HG03025 (cell line): ENCODE results near the gene PREP.
"Not testable (repeated sequence)": the region's sequence is repeated elsewhere in the genome, so short reads cannot be mapped to it uniquely, and the experiment has no call there.

ENCODE experiments used
- ATAC-seq: cut with Tn5 transposase; IDR thresholded peaks from one replicate; pipeline ENCODE4 v1.9.1; 2021; ENCODE audit warnings: mild to moderate bottlenecking, moderate library complexity; ENCODE audit not compliant: unreplicated experiment, low FRiP score

The PREP gene

DNA sequence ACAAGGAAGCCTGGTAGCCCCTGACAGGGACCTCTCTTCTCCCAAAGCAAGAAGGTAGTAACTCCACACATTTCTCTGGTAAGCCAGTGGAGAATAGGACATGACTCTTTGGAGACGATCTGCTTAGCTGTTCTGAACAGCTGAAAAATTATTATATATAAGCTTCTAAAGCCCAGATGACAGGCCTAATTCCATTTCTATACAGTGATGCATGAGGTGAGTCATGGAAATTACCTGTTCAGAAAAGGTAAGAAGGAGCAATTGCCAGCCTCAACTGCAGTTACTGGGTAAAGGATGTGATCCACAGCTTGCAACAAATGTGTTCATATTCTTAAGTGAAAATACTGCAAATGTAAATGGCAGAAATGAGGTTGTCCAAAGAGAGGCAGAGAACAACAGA lies 54.0 kb downstream of the PREP start:
- ATAC-seq: no peak

DNA sequence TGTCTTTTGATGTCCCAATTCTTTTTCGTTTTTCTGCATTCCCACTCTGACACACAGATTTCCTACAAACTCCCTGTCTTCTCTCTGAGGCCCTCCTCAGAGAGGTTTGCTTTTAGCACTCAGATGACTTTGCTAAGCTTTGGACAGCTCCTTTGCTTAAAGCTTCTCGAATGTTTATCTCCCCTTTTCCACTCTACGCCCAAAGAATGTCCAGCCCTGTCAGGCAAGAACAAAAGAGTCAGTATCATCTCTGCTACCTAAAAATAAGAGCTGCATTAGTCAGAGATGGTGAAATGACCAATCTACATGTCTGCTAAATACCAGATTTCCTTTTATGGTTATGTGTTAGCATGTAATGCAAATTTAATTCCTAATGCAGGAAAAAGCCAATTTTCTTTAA lies 56.8 kb downstream of the PREP start:
- ATAC-seq: no peak

DNA sequence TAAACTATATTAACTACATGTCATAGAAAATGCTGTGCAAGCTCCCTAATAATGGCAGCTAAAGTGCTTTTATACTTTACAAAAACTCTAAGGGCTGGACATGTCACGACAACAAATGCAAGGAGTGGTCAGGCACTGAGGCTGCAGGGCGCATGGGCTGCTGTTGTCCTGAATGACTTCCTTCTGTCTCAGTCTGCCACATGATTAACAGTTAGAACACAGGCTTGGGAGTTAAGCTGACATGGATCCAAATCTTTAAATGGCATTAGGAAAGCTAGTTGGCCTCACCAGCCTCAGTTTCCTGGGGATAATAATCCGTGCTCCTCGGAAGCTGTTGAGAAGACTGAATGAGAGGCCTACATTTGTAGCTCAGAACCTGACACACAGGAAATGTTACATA lies 57.4 kb downstream of the PREP start:
- ATAC-seq: no peak

DNA sequence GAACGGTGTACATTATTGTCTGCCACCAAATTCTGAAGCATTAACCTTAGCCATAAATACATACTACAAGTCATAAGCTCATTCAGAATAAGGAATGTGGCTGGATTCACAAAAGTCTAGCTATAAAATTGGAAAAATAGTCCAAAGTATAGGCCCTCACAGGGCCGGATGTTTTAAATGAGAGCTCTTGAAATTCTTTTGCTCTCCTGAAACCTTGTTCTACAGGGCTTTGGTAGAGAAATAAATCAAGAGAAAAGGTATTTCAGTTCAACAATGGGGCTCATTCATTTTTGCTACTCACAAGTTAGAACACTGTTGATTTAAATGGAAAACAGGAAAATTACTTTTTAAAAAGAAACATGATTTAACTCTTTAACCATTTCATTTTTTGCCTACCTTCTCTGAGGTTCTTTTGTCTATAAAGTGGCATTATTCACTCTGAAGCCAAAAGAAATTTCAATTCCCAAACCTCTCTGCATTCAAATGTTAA lies 58.0 kb downstream of the PREP start:
- ATAC-seq: no peak

DNA sequence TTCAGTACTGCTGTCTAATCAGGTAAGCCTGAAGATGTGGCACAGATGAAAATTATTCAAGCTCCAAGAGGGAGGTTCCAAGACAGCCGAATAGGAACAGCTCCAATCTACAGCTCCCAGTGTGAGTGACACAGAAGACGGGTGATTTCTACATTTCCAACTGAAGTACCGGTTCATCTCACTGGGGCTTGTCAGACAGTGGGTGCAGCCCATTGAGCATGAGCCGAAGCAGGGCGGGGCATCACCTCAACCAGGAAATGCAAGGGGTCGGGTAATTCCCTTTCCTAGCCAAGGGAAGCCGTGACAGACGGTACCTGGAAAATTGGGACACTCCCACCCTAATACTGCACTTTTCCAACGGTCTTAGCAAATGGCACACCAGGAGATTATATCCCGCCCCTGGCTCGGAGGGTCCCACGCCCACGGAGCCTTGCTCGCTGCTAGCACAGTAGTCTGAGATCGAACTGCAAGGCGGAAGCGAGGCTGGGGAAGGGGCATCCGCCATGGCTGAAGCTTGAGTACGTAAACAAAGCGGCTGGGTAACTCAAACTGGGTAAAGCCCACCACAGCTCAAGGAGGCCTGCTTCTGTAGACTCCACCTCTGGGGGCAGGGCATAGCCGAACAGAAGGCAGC lies 64.4 kb downstream of the PREP start:
- ATAC-seq: not testable (repeated sequence)

DNA sequence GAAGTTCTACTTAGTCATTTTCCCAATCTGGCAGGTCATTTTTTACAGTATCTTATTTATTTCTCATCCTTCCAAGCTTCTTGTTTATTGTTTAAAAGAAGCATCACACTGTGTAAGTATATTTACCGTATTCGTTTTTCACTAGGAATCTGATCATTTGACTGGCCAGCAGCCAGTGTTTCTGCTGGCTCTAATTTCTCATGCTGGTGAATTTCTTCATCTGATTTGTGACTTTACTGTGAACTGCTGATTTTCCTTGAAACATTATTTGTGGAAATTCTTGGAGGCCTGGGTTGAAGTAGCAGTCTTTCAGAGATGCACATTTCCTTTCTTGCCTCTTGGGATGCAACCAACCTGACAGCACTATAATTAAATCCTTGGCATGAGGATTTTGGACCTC lies 65.9 kb downstream of the PREP start:
- no peak for ATAC-seq

DNA sequence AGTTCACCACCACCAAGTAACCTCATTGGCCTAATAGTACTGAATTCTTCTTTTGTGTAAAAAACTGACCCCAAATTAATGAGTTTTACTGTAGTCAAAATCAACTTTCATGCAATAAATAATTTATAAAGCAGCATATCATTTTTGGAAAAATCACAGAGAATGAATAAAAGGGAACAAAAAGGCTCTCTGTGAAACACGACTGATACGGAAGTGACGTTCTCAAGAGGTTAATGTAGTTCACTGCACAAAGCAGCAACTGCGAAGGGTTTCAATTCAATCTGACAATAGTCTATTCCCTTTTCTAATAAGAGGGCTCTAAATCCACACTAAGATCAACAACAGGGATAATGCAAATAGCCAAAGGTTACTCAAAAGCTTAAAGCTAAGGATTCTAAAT lies 70.3 kb downstream of the PREP start:
- no peak for ATAC-seq

DNA sequence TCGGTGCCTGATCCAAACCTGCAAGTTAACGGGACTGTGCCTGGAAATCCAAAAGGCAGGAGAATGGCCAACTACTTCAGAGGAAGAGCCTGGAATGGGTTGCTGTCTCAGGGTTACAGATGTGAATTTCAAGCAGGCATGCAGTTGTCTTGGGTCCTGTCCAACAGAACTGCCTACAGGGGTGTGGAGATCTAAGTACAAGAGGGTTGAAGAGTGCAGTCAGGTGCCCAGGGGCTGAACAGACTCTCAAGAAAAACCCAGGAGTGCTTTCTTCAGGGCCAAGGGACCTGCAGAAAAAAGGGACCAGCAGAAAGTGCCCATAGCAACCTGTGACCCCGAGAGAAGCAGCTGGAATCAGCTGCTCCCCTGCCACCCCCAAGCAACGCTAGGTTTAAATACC lies 71.0 kb downstream of the PREP start:
- no peak for ATAC-seq

DNA sequence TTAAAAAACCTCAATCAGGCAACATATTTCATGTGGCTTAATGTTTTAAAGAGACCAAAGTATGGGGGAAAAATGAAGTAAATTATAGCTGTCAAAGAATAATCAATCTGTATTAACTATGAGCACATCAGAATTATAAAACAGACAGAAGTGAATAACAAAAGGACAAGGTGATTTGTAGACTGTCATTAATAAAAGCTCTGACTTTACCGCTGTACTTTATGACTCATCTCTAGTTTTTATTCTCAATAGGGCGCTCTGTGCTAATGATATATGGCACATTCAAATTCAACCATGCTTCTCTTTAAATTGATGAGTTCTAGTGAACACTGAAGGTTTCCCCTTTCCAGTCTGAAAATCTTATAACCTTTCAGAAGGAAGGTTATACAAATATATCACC lies 72.0 kb downstream of the PREP start:
- no peak for ATAC-seq

DNA sequence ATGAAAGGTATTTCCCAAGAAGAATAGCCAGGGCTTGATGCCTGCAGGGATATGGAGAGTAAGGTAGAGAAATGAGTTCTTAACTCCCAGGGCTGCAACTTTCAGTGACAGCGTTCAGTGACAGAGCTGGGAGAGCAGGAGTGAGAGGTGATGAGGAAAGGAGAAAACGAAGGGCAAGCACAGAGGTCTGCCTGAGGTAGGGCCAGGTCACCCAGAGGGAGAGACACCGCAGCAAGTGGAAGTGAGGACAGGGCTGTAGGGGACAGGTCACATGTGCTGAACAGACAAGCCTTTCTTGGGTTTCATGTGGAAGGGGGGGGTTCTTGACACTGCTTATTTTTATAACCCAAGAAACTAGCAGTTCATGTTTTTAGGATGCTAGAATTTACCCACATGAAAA lies 72.5 kb downstream of the PREP start:
- ATAC-seq: no peak

DNA sequence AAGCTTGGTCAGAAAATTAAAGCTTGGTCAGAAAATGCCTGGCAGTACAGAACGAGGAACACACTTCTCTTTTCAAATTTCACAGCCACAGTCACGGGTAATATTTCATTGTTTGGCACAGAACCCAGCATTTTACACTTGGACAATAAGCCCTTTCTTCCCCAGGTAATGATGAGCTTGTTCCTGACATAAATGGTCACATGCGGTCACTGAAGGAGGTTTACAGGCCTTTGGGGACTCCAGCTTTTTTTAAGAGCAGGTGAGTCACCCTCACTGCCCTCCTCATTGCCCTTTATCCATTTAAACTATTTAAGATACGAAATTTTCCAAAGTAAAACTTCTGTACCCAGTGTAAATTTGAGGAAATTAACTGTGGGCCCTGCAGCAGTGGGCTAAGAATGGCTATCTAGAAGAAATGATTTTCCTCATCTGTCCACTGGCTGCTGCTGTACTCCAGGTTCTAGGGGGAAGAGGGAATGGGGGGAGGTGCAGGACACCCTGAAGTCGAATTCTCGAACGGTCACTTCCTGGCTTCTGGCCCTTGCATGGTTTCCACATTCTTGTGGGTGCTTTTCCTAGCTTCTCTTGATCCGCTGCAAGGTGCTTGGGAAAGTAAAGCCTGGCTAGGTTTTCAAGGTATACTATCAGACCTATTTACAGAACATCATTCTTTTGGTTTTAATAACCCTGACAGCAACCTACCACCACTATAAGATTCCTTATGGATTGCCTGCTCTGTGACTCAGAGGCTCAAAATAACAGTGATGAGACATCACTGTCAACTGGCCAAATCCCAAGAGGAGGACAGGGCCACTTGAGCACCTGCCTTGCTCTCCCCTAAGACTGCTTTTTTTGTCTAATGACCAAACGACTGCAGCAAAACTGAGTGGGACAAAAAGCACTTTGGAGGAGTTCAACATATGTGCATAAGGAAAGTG lies 75.8 kb downstream of the PREP start:
- no peak for ATAC-seq

DNA sequence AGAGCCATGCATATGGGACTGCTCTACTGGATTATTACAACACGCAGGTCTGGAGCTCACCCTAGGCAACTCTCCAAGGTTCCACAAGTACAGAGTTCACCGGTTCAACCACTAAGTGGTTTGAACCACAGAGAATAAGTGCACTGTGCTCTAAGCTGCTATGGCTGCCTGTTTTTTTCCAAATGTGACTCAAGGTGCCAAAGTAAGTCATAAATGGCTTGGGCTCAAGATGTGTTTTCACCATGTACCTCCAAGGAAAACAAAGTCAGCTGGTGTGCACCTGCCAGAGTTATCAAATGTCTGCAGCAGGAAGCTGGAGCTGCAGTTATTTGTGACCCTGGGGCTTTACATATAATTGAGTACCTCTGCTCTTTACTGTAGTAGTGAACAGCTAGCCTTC lies 76.7 kb downstream of the PREP start:
- ATAC-seq: no peak

DNA sequence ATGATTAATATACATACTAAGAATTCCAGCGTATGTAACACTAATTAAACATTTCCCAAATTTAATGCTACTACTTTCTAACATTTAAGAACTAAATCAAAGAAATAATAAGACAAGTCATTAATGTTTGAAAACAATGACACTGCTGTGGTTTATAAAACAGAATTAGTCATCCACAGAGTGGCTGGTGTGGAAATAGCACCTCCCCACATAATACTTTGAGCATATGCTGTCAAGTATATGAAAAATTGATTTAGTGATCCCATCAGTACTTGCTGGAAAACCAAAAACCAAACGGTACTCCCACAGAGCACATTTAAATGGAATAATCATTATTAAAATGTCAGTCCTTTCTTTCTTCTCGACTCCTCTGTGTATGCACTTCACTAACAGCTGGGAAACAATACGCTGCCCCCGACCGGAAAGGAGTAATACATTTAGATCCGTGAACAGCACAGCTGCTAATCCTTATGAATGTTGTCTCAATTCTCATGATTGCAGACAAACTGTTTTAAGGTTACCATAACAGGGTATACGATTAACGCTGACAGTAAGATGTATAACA lies 78.4 kb downstream of the PREP start:
- no peak for ATAC-seq

DNA sequence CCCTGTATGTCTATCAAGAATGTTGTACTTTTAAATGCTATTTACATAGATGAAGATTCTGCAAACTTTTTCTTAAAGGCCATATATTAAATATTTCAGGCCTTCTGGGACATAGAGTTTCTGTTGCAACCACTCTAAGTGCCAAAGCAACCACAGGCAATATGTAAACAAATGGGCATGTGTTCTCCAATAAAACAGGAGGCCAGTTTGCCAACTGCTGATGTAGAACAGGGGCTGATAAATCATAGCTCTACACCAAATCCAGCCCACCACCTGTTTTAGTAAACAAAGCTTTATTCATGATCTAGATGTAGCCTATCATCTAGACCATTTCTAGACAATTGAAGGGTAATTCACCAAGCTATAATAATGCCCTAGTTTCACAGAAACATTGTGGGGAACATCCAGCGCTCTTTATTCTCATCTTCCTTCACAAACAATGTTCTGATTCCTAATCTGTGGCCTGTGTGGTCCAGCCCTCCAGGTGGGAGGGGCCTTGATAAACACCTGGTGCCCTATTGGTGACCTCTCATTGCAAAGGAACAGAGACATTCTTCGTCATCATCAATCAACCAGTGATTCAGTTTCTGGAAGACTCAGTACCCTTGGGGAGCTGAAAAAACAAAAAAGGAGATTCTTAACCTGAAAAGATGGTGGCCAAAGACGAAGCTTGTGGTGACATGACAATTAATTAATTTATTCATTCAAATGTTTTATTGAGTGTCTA lies 80.2 kb downstream of the PREP start:
- no peak for ATAC-seq

DNA sequence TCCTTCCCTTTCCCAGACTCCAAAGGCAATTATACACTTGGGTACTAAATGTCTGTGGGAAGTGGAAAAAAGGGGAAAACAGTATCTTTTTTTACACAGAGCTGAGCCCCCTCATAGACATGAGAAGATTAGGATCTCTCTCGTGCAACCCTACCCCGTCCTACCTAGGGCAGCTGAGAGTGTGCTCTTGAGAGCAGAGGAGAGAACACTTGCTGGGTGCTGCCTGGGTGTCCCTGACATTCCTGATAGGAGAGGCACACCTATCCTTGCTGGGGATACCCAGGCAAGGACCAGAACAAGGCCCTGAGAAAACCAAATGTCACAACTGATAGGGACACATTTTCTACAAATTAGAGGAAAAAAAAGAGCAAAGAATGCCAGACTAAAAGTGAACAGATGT lies 81.2 kb downstream of the PREP start:
- ATAC-seq: no peak

DNA sequence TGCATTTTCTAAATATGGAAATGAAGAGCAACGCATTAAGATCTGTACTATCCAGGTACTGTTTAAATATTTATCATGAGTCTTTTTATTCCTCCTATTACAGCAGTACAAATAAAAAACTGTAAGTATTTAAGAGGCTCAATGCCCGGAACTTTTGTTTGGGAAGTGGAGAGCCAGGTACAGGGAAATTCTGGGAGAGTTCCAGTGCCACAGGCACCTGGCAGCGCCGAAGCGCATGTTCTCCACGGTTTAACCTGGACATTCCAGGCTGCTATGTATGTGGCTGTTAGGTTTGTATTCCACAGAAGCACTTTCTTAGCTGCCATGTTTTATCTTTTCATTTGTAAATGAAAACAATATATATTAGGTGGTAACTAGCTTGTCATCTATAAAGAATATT lies 81.7 kb downstream of the PREP start:
- ATAC-seq: no peak

DNA sequence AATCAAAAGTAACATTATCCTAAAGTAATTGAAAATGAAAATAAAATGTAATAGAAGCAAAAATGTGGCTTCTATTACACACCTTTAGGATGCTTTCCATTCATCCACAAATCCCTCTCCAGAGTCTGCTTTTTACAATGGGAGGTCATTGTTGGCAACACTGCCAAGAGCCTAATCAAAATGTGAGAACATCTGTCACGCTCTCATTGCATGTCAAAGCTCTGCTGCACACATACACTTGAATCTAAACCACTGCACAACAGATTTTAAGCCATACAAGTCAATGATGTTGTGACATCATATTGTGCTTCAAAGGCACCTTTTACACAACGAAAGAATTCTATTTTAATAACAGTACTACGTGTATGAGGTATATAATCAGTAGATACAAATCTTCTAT lies 82.1 kb downstream of the PREP start:
- ATAC-seq: no peak

DNA sequence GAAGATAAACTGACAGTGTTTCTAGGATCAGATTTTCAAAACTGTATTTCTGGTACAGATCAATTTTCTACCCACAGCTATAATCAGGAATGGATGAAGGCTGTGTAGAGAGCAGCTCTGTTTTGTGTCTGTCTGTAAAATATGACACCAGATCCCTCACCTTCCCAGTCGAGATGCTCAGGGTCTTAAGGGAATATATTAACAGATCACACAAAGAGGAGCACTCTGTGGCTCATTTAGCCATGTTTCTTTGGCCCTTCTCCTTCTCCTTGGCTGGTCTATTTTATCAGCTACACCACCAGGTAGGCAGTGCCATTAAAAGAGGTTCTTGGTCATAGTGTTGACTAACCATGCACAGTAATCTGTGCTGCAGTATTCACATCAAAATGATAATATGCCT lies 82.6 kb downstream of the PREP start:
- ATAC-seq: no peak

DNA sequence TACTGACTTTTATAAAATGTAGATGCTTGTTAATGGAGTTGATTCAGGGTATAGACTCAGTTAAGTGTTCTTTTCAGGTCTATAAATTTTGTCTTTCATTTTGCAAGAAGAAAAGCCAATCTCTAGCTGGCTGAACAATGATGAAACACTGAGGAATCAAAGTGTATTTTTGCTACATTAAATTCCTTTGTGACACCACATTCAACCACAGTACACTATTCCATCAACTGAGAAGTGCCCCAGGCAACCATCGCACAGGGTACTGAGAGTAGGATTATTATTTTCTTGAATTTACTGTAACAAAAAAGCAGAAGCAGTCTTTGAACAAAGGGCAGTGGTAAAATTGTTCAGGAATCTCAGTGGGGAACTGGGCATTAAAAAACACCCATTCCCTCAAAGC lies 83.6 kb downstream of the PREP start:
- ATAC-seq: no peak

DNA sequence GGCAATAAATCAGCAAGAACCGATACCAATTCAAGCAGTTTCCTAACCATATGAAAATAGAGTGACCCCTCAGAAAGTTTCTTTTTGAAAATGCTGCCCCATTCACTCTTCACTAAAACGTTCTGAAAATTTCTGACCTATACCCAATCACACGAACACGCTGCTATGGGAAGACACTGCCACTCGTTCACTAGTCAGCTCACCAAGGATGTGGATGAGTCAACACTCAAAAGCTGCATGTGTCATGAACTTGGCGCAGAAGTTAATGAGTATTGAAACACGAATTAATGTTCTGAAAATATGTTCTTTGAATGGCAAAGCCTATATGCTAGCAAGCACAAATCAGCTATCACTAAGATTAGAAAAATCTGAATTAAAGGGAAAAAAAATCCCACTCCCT lies 84.2 kb downstream of the PREP start:
- ATAC-seq: no peak
